ENCODE measurements around the gene TMEM259. TPM values are rescaled to one million over a fixed set of nuclear protein-coding genes. Genes with fewer than 3 reads are reported as not detected.

Gene TMEM259
- total RNA-seq = 41.5 and 49.9 TPM in 2 replicates

GRCh38 chr19:1020868-1021425, at the start of gene TMEM259:
TSS of gene TMEM259 (minus strand) at chr19:1021123. CDS start at chr19:1020996, 127 bp downstream.

DNA sequence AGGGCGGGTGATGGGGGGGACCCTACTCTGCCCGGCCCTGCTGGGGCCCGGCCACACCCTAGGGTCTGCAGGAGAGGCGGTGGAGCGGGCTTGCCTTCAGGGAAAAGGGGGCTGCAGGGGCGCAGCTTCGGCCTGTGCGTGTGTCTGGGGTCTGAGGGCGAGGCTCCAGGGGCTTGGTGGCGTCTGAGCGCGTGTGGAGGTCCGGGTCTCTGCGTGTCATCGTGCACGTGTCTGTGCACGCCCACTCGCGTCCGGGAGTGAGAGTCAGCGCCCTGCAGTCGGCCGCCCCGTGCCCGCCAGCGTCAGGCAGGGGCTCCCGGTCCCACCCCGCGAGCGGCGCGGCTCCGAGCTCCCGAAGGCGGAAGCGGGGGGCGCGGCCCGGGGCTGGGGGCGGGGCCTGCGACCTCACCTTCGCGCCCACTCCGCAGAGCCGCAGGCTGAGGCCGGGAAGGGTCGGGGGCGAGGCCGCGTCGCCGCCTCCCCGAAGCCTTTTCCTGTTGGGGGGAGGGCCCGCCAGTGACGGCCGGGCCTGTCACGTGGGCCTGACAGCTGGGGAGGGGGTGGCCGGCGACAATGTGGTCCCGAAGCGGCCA, 45.9 kb upstream of the TMEM259 start, which contains the start of gene ARHGAP45:
ARHGAP45 (plus strand) TSS at position 420 of the 593 bp plus-strand sequence. CDS start 239 bp downstream, outside the sequence.

DNA sequence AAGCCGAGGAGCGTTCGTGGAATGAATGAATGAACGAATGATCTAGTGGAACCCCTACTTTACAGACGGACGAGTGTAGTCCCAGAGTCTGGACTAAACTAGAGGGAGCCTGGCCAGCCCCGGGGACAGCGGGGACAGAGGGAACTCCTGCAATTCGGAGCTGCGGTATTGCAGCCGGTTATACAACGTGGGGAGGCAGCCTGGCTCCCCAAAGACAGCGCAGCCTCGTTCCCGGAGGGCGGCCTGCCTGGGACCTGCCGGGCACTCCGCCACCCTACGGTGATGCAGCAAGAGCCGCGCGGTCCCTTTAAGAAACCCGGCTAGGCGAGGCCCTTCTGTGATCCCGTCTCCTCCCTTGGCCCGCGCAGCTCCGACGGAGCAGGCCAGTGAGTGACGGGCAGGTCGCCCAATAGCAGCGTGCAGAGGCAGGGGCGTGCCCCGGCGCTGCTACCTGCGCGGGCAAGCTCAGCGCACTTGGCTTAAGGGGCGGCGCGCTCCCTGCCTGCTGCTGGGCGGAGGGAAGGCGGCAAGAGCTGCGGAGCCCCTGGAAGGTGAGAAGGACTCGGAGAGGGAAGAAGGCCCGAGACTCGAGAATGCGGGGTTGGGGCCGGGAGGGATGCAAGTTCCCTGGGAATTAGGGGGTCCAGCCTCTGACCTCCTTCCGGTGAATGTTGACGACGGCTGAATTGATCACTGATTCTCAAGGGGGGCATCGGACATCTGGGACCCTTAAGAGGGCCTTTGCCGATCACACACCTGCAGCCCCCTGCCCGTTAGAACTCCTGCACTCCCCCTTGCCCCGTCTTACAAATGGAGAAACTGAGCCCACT, 18.9 kb upstream of the TMEM259 start, which contains the start of gene ABCA7:
ABCA7 (plus strand) TSS at position 462 of the 830 bp plus-strand sequence. CDS start 1,255 bp downstream, outside the sequence.

DNA sequence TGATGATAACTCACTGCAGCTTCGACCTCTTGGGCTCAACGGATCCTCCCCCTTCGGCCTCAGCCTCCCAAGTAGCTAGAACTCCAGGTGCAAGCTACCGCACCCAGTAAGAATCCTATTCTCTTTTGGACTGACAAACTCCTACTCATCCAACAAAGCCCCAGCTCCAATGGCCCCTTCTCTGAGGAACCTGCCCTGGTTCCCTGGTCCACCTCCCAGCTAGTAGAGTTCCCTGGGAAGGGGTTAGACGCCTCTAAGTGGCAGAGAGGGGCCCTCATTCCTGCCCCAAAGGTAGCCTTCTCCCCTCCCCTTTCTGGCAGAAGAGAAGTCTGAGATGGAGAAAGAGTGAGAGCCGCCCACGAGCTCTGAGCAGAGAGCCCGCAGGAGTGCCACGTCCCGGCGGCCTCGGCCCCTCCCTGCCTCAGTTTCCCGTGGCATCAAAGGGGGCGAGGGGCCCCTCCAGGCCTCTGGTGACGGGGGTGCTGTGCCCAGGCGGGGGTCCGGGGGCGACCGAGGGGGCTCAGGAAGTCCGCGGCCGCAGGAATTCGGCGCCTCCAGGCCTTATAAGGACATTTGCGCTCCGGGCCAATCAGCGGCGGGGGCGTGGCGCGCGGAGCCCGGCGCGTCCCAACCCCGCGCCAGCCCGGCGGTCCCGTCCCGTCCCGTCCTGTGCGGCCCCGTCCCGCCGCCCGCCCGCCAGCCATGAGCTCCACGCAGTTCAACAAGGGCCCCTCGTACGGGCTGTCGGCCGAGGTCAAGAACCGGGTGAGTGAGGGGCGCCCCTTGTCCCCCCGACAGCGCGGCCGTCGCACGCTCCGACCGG, 5.2 kb upstream of the TMEM259 start, which contains the start of gene CNN2:
CNN2 (plus strand) TSS at position 649 of the 823 bp plus-strand sequence; CDS start at position 703, 54 bp downstream.

GRCh38 chr19:1000095-1000494, 20.8 kb downstream of the TMEM259 start, which contains the start of gene GRIN3B:
TSS of gene GRIN3B (plus strand) at chr19:1000419. CDS start at chr19:1000438, 19 bp downstream.

DNA sequence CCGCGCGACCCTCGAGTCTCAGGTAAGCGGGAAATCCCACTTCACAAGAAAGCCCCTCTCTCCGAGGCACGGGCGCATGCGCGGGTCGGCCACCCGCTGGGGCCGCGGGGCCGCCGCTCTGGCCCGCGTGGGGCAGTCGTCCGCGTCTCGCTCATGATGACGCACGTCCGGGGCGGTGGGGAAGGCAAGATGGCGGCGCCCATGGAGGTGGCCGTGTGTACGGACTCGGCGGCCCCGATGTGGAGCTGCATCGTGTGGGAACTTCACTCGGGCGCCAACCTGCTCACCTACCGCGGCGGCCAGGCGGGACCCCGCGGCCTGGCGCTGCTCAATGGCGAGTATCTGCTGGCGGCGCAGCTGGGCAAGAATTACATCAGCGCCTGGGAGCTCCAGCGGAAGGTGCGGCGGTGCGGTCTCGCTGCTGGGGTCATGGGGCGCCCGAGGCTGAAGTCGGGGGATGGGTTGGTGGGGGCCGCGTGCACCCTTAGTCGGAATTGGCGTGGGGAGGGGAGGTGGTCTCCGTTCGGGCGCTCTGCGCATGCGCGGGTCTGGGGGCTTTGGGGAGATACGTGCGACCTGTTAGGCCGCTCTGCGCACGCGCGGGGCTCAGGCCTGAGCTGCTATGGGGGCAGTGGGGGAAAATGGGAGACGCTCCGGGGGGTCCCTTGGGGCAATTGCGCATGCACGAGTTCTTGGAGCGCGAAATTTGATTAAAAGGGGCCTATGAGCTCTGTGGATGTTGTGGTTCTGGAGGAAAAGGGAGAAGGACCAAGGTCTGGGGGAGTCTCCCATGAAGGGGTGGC, 36.6 kb downstream of the TMEM259 start, which contains the start of gene WDR18:
WDR18 (plus strand) TSS at position 181 of the 803 bp plus-strand sequence; CDS start at position 190, 9 bp downstream.

Other genes starting within 250 kb of the TMEM259 start
- 71.4 and 77.9 TPM in 2 replicates for gene PTBP1, start 223.7 kb downstream of the TMEM259 start, total RNA-seq
- gene PLPPR3, start 199.2 kb downstream of the TMEM259 start, total RNA-seq = not detected in 2 replicates
- gene AZU1, start 193.3 kb downstream of the TMEM259 start, total RNA-seq = not detected in 2 replicates
- not detected in 2 replicates for gene PRTN3, start 180.1 kb downstream of the TMEM259 start, total RNA-seq
- gene ELANE, start 168.8 kb downstream of the TMEM259 start, total RNA-seq = 0.12 and 0.26 TPM in 2 replicates
- gene CFD, start 161.5 kb downstream of the TMEM259 start, total RNA-seq = 0.19 and 0.79 TPM in 2 replicates
- 20.1 and 23.5 TPM in 2 replicates for gene MED16, start 127.9 kb downstream of the TMEM259 start, total RNA-seq
- not detected in 2 replicates for gene RNU6-9, start 127.6 kb downstream of the TMEM259 start, total RNA-seq
- gene R3HDM4, start 107.9 kb downstream of the TMEM259 start, total RNA-seq = 15.2 and 17.6 TPM in 2 replicates
- not detected in 2 replicates for gene KISS1R, start 103.8 kb downstream of the TMEM259 start, total RNA-seq
- 6.0 and 6.1 TPM in 2 replicates for gene ARID3A, start 95.1 kb downstream of the TMEM259 start, total RNA-seq
- gene WDR18, start 36.8 kb downstream of the TMEM259 start, total RNA-seq = 36.9 and 49.3 TPM in 2 replicates
- 0.06 TPM in 1 of 2 replicates, not detected in the other for gene GRIN3B, start 20.7 kb downstream of the TMEM259 start, total RNA-seq
- gene RNU6-2, start 399 bp upstream of the TMEM259 start, total RNA-seq = not detected in 2 replicates
- 64.7 and 87.6 TPM in 2 replicates for gene CNN2, start 5.5 kb upstream of the TMEM259 start, total RNA-seq
- 3.7 and 4.2 TPM in 2 replicates for gene ABCA7, start 19.0 kb upstream of the TMEM259 start, total RNA-seq
- gene ARHGAP45, start 46.0 kb upstream of the TMEM259 start, total RNA-seq = 1.5 TPM in 2 replicates
- 88.9 and 116 TPM in 2 replicates for gene POLR2E, start 74.3 kb upstream of the TMEM259 start, total RNA-seq
- 349 and 358 TPM in 2 replicates for gene GPX4, start 82.9 kb upstream of the TMEM259 start, total RNA-seq
- 58.7 and 59.8 TPM in 2 replicates for gene SBNO2, start 153.1 kb upstream of the TMEM259 start, total RNA-seq
- gene STK11, start 184.7 kb upstream of the TMEM259 start, total RNA-seq = 86.9 and 97.9 TPM in 2 replicates
- 1.2 and 2.8 TPM in 2 replicates for gene CBARP, start 216.9 kb upstream of the TMEM259 start, total RNA-seq
- 40.4 and 41.0 TPM in 2 replicates for gene ATP5F1D, start 220.6 kb upstream of the TMEM259 start, total RNA-seq
- 22.5 and 26.9 TPM in 2 replicates for gene MIDN, start 227.5 kb upstream of the TMEM259 start, total RNA-seq
- gene CIRBP, start 248.2 kb upstream of the TMEM259 start, total RNA-seq = 332 and 349 TPM in 2 replicates